ENCODE measurements around the gene STARD3. TPM values are rescaled to one million over a fixed set of nuclear protein-coding genes. Genes with fewer than 3 reads are reported as not detected.

The STARD3 gene
- total and polyA plus RNA-seq, 12 donors = 38.6 to 220 (median 93.6) TPM

- Histone ChIP-seq H3K27me3 (peaks cover under 1% of the 10 kb centered on the region), H3K27ac (peak overlapping the region in 1 of 5 donors; percentile 8), H3K4me1 (replicated peaks in 1 of 2) (peaks cover 17 to 40% of the 10 kb centered on the region in 2 donors), H3K4me3 (no peak overlapping the region), H3K36me3 (replicated peaks in 1 of 2) (no peaks in the 10 kb centered on the region), H3K9me3 (replicated peaks in 1 of 3) (no peaks in the 10 kb centered on the region)
- WGBS, 4 donors = 32 to 55% (median 44%) methylated on average over 6 to 13 of the region's 13 CpGs
- TF ChIP-seq POLR2A (IDR thresholded peaks at IDR 0.05) (no peak), CTCF (IDR thresholded peaks at IDR 0.05) (no peak)
- DNase-seq = peak in 2 of 7 donors; percentile 37 to 44
- intact Hi-C loops (cut with DNase I) = no loop called here
These were observed 4.6 kb upstream of the STARD3 start for GRCh38 chr17:39632153-39632941.

DNA sequence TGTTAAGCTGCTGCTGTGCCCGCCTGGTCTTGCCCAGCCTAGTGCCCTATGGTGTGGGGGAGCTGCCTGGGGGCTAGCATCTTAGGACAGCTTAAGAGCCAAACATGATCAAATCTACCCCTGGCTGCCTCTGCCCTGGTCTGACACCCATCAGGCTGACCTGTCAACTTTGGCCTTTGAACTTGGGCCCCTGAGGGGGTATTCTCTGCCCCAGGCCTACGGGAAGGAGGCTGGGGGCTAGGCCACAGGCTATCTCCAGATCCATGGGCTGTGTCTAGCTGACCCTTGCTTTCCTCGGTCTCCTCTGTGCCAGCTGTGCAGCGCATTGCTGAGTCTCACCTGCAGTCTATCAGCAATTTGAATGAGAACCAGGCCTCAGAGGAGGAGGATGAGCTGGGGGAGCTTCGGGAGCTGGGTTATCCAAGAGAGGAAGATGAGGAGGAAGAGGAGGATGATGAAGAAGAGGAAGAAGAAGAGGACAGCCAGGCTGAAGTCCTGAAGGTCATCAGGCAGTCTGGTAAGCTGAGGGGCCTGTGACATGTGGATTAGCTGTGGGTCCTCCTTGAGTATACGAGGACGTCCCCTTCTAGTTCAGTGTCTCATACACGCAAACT lies 3.3 kb upstream of the STARD3 start:
- Histone ChIP-seq H3K4me3 (no peak overlapping the region), H3K4me1 (replicated peaks in 1 of 2) (peaks cover 26 to 49% of the 10 kb centered on the region in 2 donors), H3K27ac (no peak overlapping the region), H3K36me3 (replicated peaks in 1 of 2) (no peaks in the 10 kb centered on the region), H3K27me3 (no peaks in the 10 kb centered on the region), H3K9me3 (replicated peaks in 1 of 3) (no peaks in the 10 kb centered on the region)
- TF ChIP-seq CTCF (IDR thresholded peaks at IDR 0.05) (no peak), POLR2A (IDR thresholded peaks at IDR 0.05) (no peak)
- 74 to 83% (median 81%) methylated on average over 7 to 8 of the region's 8 CpGs for WGBS, 4 donors
- DNase-seq = no peak
- intact Hi-C loops (cut with DNase I) = no loop called here

GRCh38 chr17:39634384-39634871 lies 2.5 kb upstream of the STARD3 start:
- intact Hi-C loops (cut with DNase I) = no loop called here
- TF ChIP-seq POLR2A (IDR thresholded peaks at IDR 0.05) (peak in 1 of 2 donors; percentile 26), CTCF (IDR thresholded peaks at IDR 0.05) (peak; percentile 69 to 80 (median 78))
- no peaks in the 10 kb centered on the region for H3K27me3 ChIP-seq
- no peaks in the 10 kb centered on the region for H3K9me3 ChIP-seq (replicated peaks in 1 of 3)
- no peak overlapping the region for H3K4me3 ChIP-seq
- no peaks in the 10 kb centered on the region for H3K36me3 ChIP-seq (replicated peaks in 1 of 2)
- DNase-seq = peak in 6 of 7 donors; percentile 50 to 81 (median 68)
- peak overlapping the region in 4 of 5 donors; percentile 5 to 72 (median 57) for H3K27ac ChIP-seq
- WGBS, 4 donors = 38 to 42% (median 39%) methylated on average over 2 of the region's 2 CpGs
- H3K4me1 ChIP-seq (replicated peaks in 1 of 2) = peaks cover 32 to 56% of the 10 kb centered on the region in 2 donors

- Histone ChIP-seq H3K9me3 (replicated peaks in 1 of 3) (no peaks in the 10 kb centered on the region), H3K36me3 (replicated peaks in 1 of 2) (no peaks in the 10 kb centered on the region), H3K4me1 (replicated peaks in 1 of 2) (peaks cover 44 to 69% of the 10 kb centered on the region in 2 donors), H3K4me3 (no peak overlapping the region), H3K27me3 (no peaks in the 10 kb centered on the region), H3K27ac (peak overlapping the region in 1 of 5 donors; percentile 90)
- DNase-seq = no peak
- no peak for TF ChIP-seq CTCF (IDR thresholded peaks at IDR 0.05)
- 84 to 94% (median 89%) methylated on average over 5 to 8 of the region's 8 CpGs for WGBS, 4 donors
- intact Hi-C loops (cut with DNase I) = no loop called here
These were observed 1.2 kb upstream of the STARD3 start for GRCh38 chr17:39635614-39636176.
